MM.1S (cell line): Measurements from ENCODE around the gene CDC42EP5.

ENCODE experiments used
- DNase-seq: peaks from one replicate; pipeline ENCODE4 v3.0.0-alpha.2; 2015
- H2AFZ ChIP-seq: fragments of 300-600 bp; sonication (generic); 2 replicates; pipeline ENCODE4 v1.6.0; 2016; ENCODE audit warnings: antibody characterized with exemption, low read length
- H3F3A ChIP-seq: fragments of 300-600 bp; sonication (generic); 2 replicates; pipeline ENCODE4 v1.6.1; 2016; ENCODE audit warnings: mild to moderate bottlenecking, antibody characterized with exemption, low read length, moderate library complexity, mixed read lengths; ENCODE audit not compliant: insufficient read depth
- H3K27ac ChIP-seq: fragments of 300-600 bp; sonication (generic); 2 replicates; pipeline ENCODE4 v1.5.1; 2016; ENCODE audit warnings: mild to moderate bottlenecking, low read length
- H3K27me3 ChIP-seq: fragments of 300-600 bp; sonication (generic); replicated peaks from 2 replicates; pipeline ENCODE4 v1.6.0; 2016; ENCODE audit warnings: low read length; ENCODE audit not compliant: insufficient read depth
- H3K36me3 ChIP-seq: fragments of 300-600 bp; sonication (generic); replicated peaks from 2 replicates; pipeline ENCODE4 v1.6.1; 2016; ENCODE audit warnings: mild to moderate bottlenecking, low read length, mixed read lengths; ENCODE audit not compliant: insufficient read depth
- H3K4me1 ChIP-seq: fragments of 300-600 bp; sonication (generic); 2 replicates; pipeline ENCODE4 v1.6.1; 2016; ENCODE audit warnings: low read length, mixed read lengths
- H3K4me2 ChIP-seq: fragments of 300-600 bp; sonication (generic); 2 replicates; pipeline ENCODE4 v1.6.0; 2016; ENCODE audit warnings: low read depth, low read length
- H3K4me3 ChIP-seq: fragments of 300-600 bp; sonication (generic); 2 replicates; pipeline ENCODE4 v1.5.1; 2016; ENCODE audit warnings: low read length, mixed read lengths
- H3K79me2 ChIP-seq: fragments of 300-600 bp; sonication (generic); 2 replicates; pipeline ENCODE4 v1.6.1; 2016; ENCODE audit warnings: mixed run types, low read length, mixed read lengths
- H3K9ac ChIP-seq: fragments of 300-600 bp; sonication (generic); 2 replicates; pipeline ENCODE4 v1.6.1; 2016; ENCODE audit warnings: low read length, mixed read lengths
- H3K9me2 ChIP-seq: fragments of 300-600 bp; sonication (generic); replicated peaks from 2 replicates; pipeline ENCODE4 v1.6.1; 2016; ENCODE audit warnings: mild to moderate bottlenecking, low read length, mixed read lengths; ENCODE audit not compliant: insufficient read depth
- H3K9me3 ChIP-seq: fragments of 300-600 bp; sonication (generic); replicated peaks from 2 replicates; pipeline ENCODE4 v1.6.1; 2016; ENCODE audit warnings: mild to moderate bottlenecking, low read length, mixed read lengths; ENCODE audit not compliant: insufficient read depth
- H4K20me1 ChIP-seq: fragments of 300-600 bp; sonication (generic); 2 replicates; pipeline ENCODE4 v1.6.1; 2016; ENCODE audit warnings: mild to moderate bottlenecking, low read length, moderate library complexity, mixed read lengths; ENCODE audit not compliant: insufficient read depth
- CTCF ChIP-seq: fragments of 300-600 bp; sonication (generic); IDR thresholded peaks from 2 replicates; pipeline ENCODE4 v1.5.1; 2016; ENCODE audit warnings: antibody characterized with exemption, low read length, mixed read lengths
- EZH2 ChIP-seq: fragments of 300-600 bp; sonication (generic); optimal IDR thresholded peaks from 2 replicates; pipeline ENCODE3; 2017; ENCODE audit warnings: low read depth, mild to moderate bottlenecking, antibody characterized with exemption, low read length, mixed read lengths
- EZH2phosphoT487 ChIP-seq: fragments of 300-600 bp; sonication (generic); IDR thresholded peaks from 2 replicates; pipeline ENCODE4 v1.6.1; 2018; ENCODE audit warnings: antibody characterized with exemption, low read length

CDC42EP5 gene

GRCh38 chr19:54480051-54480450 lies 7.0 kb upstream of the CDC42EP5 start:
- Histone ChIP-seq H3K79me2 (no peaks in the 10 kb centered on the region), H3K9me3 (no peaks in the 10 kb centered on the region), H4K20me1 (no peaks in the 10 kb centered on the region), H3K9ac (no peak overlapping the region), H3K9me2 (no peaks in the 10 kb centered on the region), H2AFZ (no peak overlapping the region), H3F3A (no peaks in the 10 kb centered on the region), H3K4me2 (no peak overlapping the region), H3K4me1 (no peaks in the 10 kb centered on the region), H3K36me3 (no peaks in the 10 kb centered on the region), H3K4me3 (no peak overlapping the region), H3K27me3 (peaks cover 84% of the 10 kb centered on the region), H3K27ac (no peak overlapping the region)
- no peak for TF ChIP-seq EZH2
- TF ChIP-seq CTCF, result no peak
- TF ChIP-seq EZH2phosphoT487, result no peak
- DNase-seq, result no peak

- Histone ChIP-seq H3K4me2 (no peak overlapping the region), H3K9me2 (no peaks in the 10 kb centered on the region), H3K9ac (no peak overlapping the region), H3K4me3 (no peak overlapping the region), H3K4me1 (no peaks in the 10 kb centered on the region), H2AFZ (no peak overlapping the region), H3K27ac (no peak overlapping the region), H3K79me2 (no peaks in the 10 kb centered on the region), H4K20me1 (no peaks in the 10 kb centered on the region), H3K36me3 (no peaks in the 10 kb centered on the region), H3K9me3 (no peaks in the 10 kb centered on the region), H3K27me3 (peaks cover 83% of the 10 kb centered on the region), H3F3A (no peaks in the 10 kb centered on the region)
- TF ChIP-seq EZH2 (no peak), CTCF (peak; percentile 65)
- peak; percentile 51 for DNase-seq
These were observed 5.7 kb upstream of the CDC42EP5 start for GRCh38 chr19:54478677-54479266.

GRCh38 chr19:54477650-54478049 lies 4.6 kb upstream of the CDC42EP5 start:
- no peak overlapping the region for H3K27ac ChIP-seq
- no peaks in the 10 kb centered on the region for H3K4me1 ChIP-seq
- H3K9me3 ChIP-seq, result no peaks in the 10 kb centered on the region
- H3K36me3 ChIP-seq, result no peaks in the 10 kb centered on the region
- H3K4me3 ChIP-seq, result no peak overlapping the region
- H3K9me2 ChIP-seq, result no peaks in the 10 kb centered on the region
- H3K4me2 ChIP-seq, result no peak overlapping the region
- no peak for TF ChIP-seq EZH2phosphoT487
- TF ChIP-seq CTCF, result no peak
- no peak for TF ChIP-seq EZH2
- H3K79me2 ChIP-seq, result no peaks in the 10 kb centered on the region
- H3K9ac ChIP-seq, result no peak overlapping the region
- H3F3A ChIP-seq, result no peaks in the 10 kb centered on the region
- no peak for DNase-seq
- no peaks in the 10 kb centered on the region for H4K20me1 ChIP-seq
- H3K27me3 ChIP-seq, result peaks cover 81% of the 10 kb centered on the region
- H2AFZ ChIP-seq, result no peak overlapping the region
